Measurements from ENCODE around the gene MAML2.
A peak's percentile ranks its signal among the peaks of the same experiment; 100 is the strongest.

The MAML2 gene

GRCh38 chr11:96284917-96285316 is 58.1 kb downstream of the MAML2 start:
- no peak for TF ChIP-seq CTCF (IDR thresholded peaks at IDR 0.05; ENCODE audit: poor library complexity, severe bottlenecking)
- H3K36me3 ChIP-seq (ENCODE audit: low read depth) = no peaks in the 10 kb centered on the region
- peaks cover 12% of the 10 kb centered on the region for H3K4me1 ChIP-seq (ENCODE audit: insufficient read depth, poor library complexity, severe bottlenecking)
- H3K27me3 ChIP-seq (ENCODE audit: insufficient read depth, poor library complexity, severe bottlenecking) = no peaks in the 10 kb centered on the region
- ATAC-seq (ENCODE audit: low read depth) (no peak), DNase-seq (ENCODE audit: low spot score) (no peak)
- no peak overlapping the region for H3K4me3 ChIP-seq (ENCODE audit: severe bottlenecking)
- no peaks in the 10 kb centered on the region for H3K9me3 ChIP-seq (ENCODE audit: severe bottlenecking)
- no peak overlapping the region for H3K27ac ChIP-seq (ENCODE audit: poor library complexity, severe bottlenecking)

- Histone ChIP-seq H3K4me1 (ENCODE audit: insufficient read depth, poor library complexity, severe bottlenecking) (peaks cover 17% of the 10 kb centered on the region), H3K27me3 (ENCODE audit: insufficient read depth, poor library complexity, severe bottlenecking) (no peaks in the 10 kb centered on the region), H3K9me3 (ENCODE audit: severe bottlenecking) (no peaks in the 10 kb centered on the region), H3K27ac (ENCODE audit: poor library complexity, severe bottlenecking) (no peak overlapping the region), H3K36me3 (ENCODE audit: low read depth) (no peaks in the 10 kb centered on the region), H3K4me3 (ENCODE audit: severe bottlenecking) (no peak overlapping the region)
- ATAC-seq (ENCODE audit: low read depth) = no peak
- DNase-seq (ENCODE audit: low spot score) = no peak
- no peak for TF ChIP-seq CTCF (IDR thresholded peaks at IDR 0.05; ENCODE audit: poor library complexity, severe bottlenecking)
These were observed 58.6 kb downstream of the MAML2 start for GRCh38 chr11:96284401-96284800.

- Histone ChIP-seq H3K27me3 (ENCODE audit: insufficient read depth, poor library complexity, severe bottlenecking) (no peaks in the 10 kb centered on the region), H3K27ac (ENCODE audit: poor library complexity, severe bottlenecking) (no peak overlapping the region), H3K4me1 (ENCODE audit: insufficient read depth, poor library complexity, severe bottlenecking) (peaks cover 32% of the 10 kb centered on the region), H3K36me3 (ENCODE audit: low read depth) (no peaks in the 10 kb centered on the region), H3K4me3 (ENCODE audit: severe bottlenecking) (no peak overlapping the region), H3K9me3 (ENCODE audit: severe bottlenecking) (no peaks in the 10 kb centered on the region)
- no peak for DNase-seq (ENCODE audit: low spot score)
- no peak for TF ChIP-seq CTCF (IDR thresholded peaks at IDR 0.05; ENCODE audit: poor library complexity, severe bottlenecking)
- no peak for ATAC-seq (ENCODE audit: low read depth)
These were observed 60.3 kb downstream of the MAML2 start for GRCh38 chr11:96282625-96283220.

GRCh38 chr11:96280444-96280843 is 62.6 kb downstream of the MAML2 start:
- Histone ChIP-seq H3K27ac (ENCODE audit: poor library complexity, severe bottlenecking) (peak overlapping the region; percentile 85), H3K4me3 (ENCODE audit: severe bottlenecking) (no peak overlapping the region), H3K4me1 (ENCODE audit: insufficient read depth, poor library complexity, severe bottlenecking) (peaks cover 37% of the 10 kb centered on the region), H3K27me3 (ENCODE audit: insufficient read depth, poor library complexity, severe bottlenecking) (no peaks in the 10 kb centered on the region), H3K9me3 (ENCODE audit: severe bottlenecking) (no peaks in the 10 kb centered on the region), H3K36me3 (ENCODE audit: low read depth) (no peaks in the 10 kb centered on the region)
- no peak for TF ChIP-seq CTCF (IDR thresholded peaks at IDR 0.05; ENCODE audit: poor library complexity, severe bottlenecking)
- DNase-seq (ENCODE audit: low spot score) = no peak
- ATAC-seq (ENCODE audit: low read depth) = no peak

GRCh38 chr11:96279896-96280290 is 63.1 kb downstream of the MAML2 start:
- Histone ChIP-seq H3K4me1 (ENCODE audit: insufficient read depth, poor library complexity, severe bottlenecking) (peaks cover 38% of the 10 kb centered on the region), H3K27ac (ENCODE audit: poor library complexity, severe bottlenecking) (peak overlapping the region; percentile 85), H3K36me3 (ENCODE audit: low read depth) (no peaks in the 10 kb centered on the region), H3K27me3 (ENCODE audit: insufficient read depth, poor library complexity, severe bottlenecking) (no peaks in the 10 kb centered on the region), H3K4me3 (ENCODE audit: severe bottlenecking) (no peak overlapping the region), H3K9me3 (ENCODE audit: severe bottlenecking) (no peaks in the 10 kb centered on the region)
- no peak for TF ChIP-seq CTCF (IDR thresholded peaks at IDR 0.05; ENCODE audit: poor library complexity, severe bottlenecking)
- ATAC-seq (ENCODE audit: low read depth) (no peak), DNase-seq (ENCODE audit: low spot score) (no peak)

All from RWPE2 (cell line).